ENCODE results near the gene FER.
"Not testable (repeated sequence)": the region's sequence is repeated elsewhere in the genome, so short reads cannot be mapped to it uniquely, and the experiment has no call there.

FER gene

GRCh38 chr5:108953940-108954339, 206.2 kb downstream of the FER start:
- DNase-seq: no peak

- no peak for DNase-seq
These were observed 209.6 kb downstream of the FER start for GRCh38 chr5:108957333-108957732.

GRCh38 chr5:108966910-108967309, 219.2 kb downstream of the FER start:
- no peak for DNase-seq

- DNase-seq: no peak
These were observed 226.9 kb downstream of the FER start for GRCh38 chr5:108974594-108974993.

GRCh38 chr5:108975697-108976096, 228.0 kb downstream of the FER start:
- DNase-seq: no peak

GRCh38 chr5:108983461-108984092, 235.9 kb downstream of the FER start:
- DNase-seq: no peak

- DNase-seq: no peak
These were observed 242.2 kb downstream of the FER start for GRCh38 chr5:108989761-108990392.

- not testable (repeated sequence) for DNase-seq
These were observed 244.8 kb downstream of the FER start for GRCh38 chr5:108992396-108993085.

GRCh38 chr5:108993440-108993839, 245.7 kb downstream of the FER start:
- not testable (repeated sequence) for DNase-seq

GRCh38 chr5:108997720-108998119, 250.0 kb downstream of the FER start:
- DNase-seq: no peak

- no peak for DNase-seq
These were observed 250.5 kb downstream of the FER start for GRCh38 chr5:108998216-108998615.

GRCh38 chr5:109003928-109004327, 256.2 kb downstream of the FER start:
- DNase-seq: no peak

GRCh38 chr5:109005297-109006009, 257.8 kb downstream of the FER start:
- no peak for DNase-seq

- no peak for DNase-seq
These were observed 258.4 kb downstream of the FER start for GRCh38 chr5:109006129-109006528.

- DNase-seq: no peak
These were observed 268.6 kb downstream of the FER start for GRCh38 chr5:109016300-109016699.

GRCh38 chr5:109022056-109022455, 274.4 kb downstream of the FER start:
- no peak for DNase-seq

- not testable (repeated sequence) for DNase-seq
These were observed 278.0 kb downstream of the FER start for GRCh38 chr5:109025729-109026128.

- DNase-seq: no peak
These were observed 280.4 kb downstream of the FER start for GRCh38 chr5:109027983-109028607.

- no peak for DNase-seq
These were observed 281.1 kb downstream of the FER start for GRCh38 chr5:109028608-109029299.

GRCh38 chr5:109029847-109030246, 282.1 kb downstream of the FER start:
- DNase-seq: no peak

Data from nucleus accumbens (tissue), 56 donors.